22Rv1 (cell line): ENCODE measurements around the gene ZNF316.

Source experiments
- CTCF ChIP-seq: fragments of 450-650 bp; IDR thresholded peaks from 2 replicates; pipeline ENCODE4 v1.5.1; 2017; ENCODE audit warnings: mild to moderate bottlenecking
- ZFX ChIP-seq: fragments of 450-650 bp; IDR thresholded peaks from 2 replicates; pipeline ENCODE4 v1.6.1; 2017; ENCODE audit warnings: antibody characterized with exemption, borderline replicate concordance

DNA sequence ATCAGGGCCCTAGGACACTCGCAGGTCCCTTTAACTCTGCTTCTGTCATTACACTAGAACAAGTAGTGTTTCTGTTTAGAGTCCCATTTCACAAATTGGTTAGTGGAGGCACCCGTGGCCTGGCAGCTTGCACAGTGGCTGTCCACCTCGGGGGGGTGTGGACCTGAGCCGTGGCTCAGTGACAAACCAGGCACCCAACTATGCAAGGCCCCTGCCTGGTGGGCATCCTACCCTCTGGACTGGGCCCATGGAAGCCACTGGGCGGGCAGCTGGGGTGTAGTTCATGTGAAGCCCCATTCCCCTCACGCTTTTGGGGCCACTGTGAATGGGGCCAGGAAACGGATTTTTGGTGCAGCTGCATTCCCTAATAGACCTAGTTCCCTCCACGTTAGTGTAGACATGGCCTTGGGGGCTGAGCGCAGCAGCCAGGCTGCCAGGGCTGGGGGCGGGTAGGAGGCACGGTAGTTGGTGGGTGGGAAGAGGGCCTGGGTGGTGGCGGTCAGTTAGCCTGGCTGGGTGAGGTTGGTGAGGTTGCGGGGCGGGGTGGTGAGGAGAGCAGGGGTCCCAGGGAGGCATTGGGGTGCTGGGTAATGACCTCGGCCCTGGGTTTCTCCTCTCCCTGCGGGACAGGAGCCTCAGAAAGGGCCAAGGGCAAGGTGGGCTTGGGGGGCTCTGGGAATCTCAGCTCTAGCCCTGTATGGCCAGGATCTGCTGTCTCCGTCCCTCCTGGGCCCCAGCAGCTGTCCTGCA, 18.7 kb downstream of the ZNF316 start:
- no peak for TF ChIP-seq CTCF
- no peak for TF ChIP-seq ZFX
